K562 (cell line): ENCODE data around the gene CBX8. TPM values are rescaled to one million over a fixed set of nuclear protein-coding genes. Genes with fewer than 3 reads are reported as not detected.

ENCODE experiments used
- ATAC-seq: fragments of 200-7000 bp; cut with Tn5 transposase; 3 replicates; pipeline ENCODE4 v1.9.1; 2020; ENCODE audit warnings: moderate library complexity
- BruUV-seq: library from RNA; stranded (reverse); fragments of 400-500 nt; replicated peaks from 2 replicates; lab custom pipeline; 2021; lab: Mats Ljungman, UMichigan
- CTCF ChIA-PET: fragments of 300-600 bp; formaldehyde crosslinking; extraction: SDS; loops from one replicate; lab custom pipeline; 2021; ENCODE audit warnings: low intra/inter-chr PET ratio; lab: Yijun Ruan, JAX
- POLR2A ChIA-PET: fragments of 300-600, 350-650 bp; sonication (Branson Sonifier 250); formaldehyde crosslinking; extraction: SDS; loops from one replicate; lab custom pipeline; 2021; ENCODE audit warnings: antibody characterized with exemption, inconsistent platforms; lab: Yijun Ruan, JAX
- DNase-seq, 4 experiments: peaks; one replicate each; pipeline versions ENCODE4 v3.0.0 to v3.0.0-alpha.2; 2011 to 2018; ENCODE audit warnings: low spot score in 3 of 4, mixed read lengths in 3 of 4; ENCODE audit errors: extremely low read depth in 1 of 4
- FAIRE-seq: peaks from 2 replicates; lab custom pipeline; 2011; peaks lifted over from hg19 to GRCh38; lab: Jason Lieb, UNC
- H2AFZ ChIP-seq: 2 replicates; pipeline ENCODE4 v1.6.0; 2011; ENCODE audit warnings: low read depth, low read length, control low read depth, inconsistent platforms
- H3K27ac ChIP-seq: fragments of 200-600 bp; 3 replicates; pipeline ENCODE4 v1.8.0; 2011; ENCODE audit warnings: low read depth, mild to moderate bottlenecking, control low read depth, inconsistent platforms, low read length, moderate library complexity, mixed read lengths; ENCODE audit errors: extremely low read depth
- H3K27me3 ChIP-seq, 2 experiments: fragments of 300-600 bp in 1 of 2; 2 replicates in 1 of 2; 3 replicates in 1 of 2; pipeline versions ENCODE4 v1.6.0 to v1.8.0; 2011; ENCODE audit warnings: inconsistent platforms in 2 of 2, low read length in 2 of 2, mild to moderate bottlenecking in 1 of 2, mixed read lengths in 1 of 2, moderate library complexity in 1 of 2; ENCODE audit not compliant: control insufficient read depth in 2 of 2, insufficient read depth in 2 of 2
- H3K36me3 ChIP-seq: fragments of 300-600 bp; 3 replicates; pipeline ENCODE4 v1.8.0; 2011; ENCODE audit warnings: mild to moderate bottlenecking, low read length, inconsistent platforms; ENCODE audit not compliant: control insufficient read depth, insufficient read depth
- H3K4me1 ChIP-seq, 2 experiments: fragments of 200-600 bp in 1 of 2; replicated peaks in 1 of 2; 2 replicates in 1 of 2; 3 replicates in 1 of 2; pipeline versions ENCODE4 v1.5.1 to v1.8.0; 2011; ENCODE audit warnings: inconsistent platforms in 2 of 2, low read length in 2 of 2, mild to moderate bottlenecking in 1 of 2, mixed read lengths in 1 of 2, moderate library complexity in 1 of 2; ENCODE audit not compliant: control insufficient read depth in 2 of 2, insufficient read depth in 2 of 2
- H3K4me2 ChIP-seq: 2 replicates; pipeline ENCODE4 v1.6.1; 2011; ENCODE audit warnings: low read length, control low read depth, inconsistent platforms, mixed read lengths; ENCODE audit not compliant: insufficient read depth
- H3K4me3 ChIP-seq: fragments of 200-600 bp; sonication (generic), shearing (Covaris generic); 2 replicates; pipeline ENCODE4 v1.5.1; 2016; ENCODE audit warnings: control low read depth, inconsistent platforms
- H3K79me2 ChIP-seq: fragments of 200-600 bp; 3 replicates; pipeline ENCODE4 v1.8.0; 2011; ENCODE audit warnings: low read length, inconsistent platforms; ENCODE audit not compliant: control insufficient read depth, insufficient read depth
- H3K9ac ChIP-seq, 2 experiments: 2 replicates each; pipeline versions ENCODE4 v1.6.0 to v1.6.1; 2011; ENCODE audit warnings: low read depth in 2 of 2, low read length in 2 of 2, control low read depth in 1 of 2, inconsistent platforms in 1 of 2, mild to moderate bottlenecking in 1 of 2, mixed read lengths in 1 of 2; ENCODE audit not compliant: insufficient read depth in 1 of 2
- H3K9me1 ChIP-seq: one replicate; pipeline ENCODE4 v1.6.0; 2011; ENCODE audit warnings: inconsistent platforms, mild to moderate bottlenecking, low read length, moderate library complexity; ENCODE audit not compliant: control insufficient read depth, insufficient read depth
- H3K9me3 ChIP-seq: replicated peaks from 2 replicates; pipeline ENCODE4 v1.5.1; 2011; ENCODE audit warnings: low read depth, low read length, inconsistent platforms; ENCODE audit not compliant: control insufficient read depth, insufficient read depth
- H4K20me1 ChIP-seq: replicated peaks from 2 replicates; pipeline ENCODE4 v1.6.1; 2011; ENCODE audit warnings: low read length, inconsistent platforms, mixed read lengths; ENCODE audit not compliant: control insufficient read depth, insufficient read depth
- ARID1B ChIP-seq: fragments of 450-650 bp; IDR thresholded peaks from 2 replicates; pipeline ENCODE4 v1.6.1; 2016; ENCODE audit warnings: antibody characterized with exemption, mild to moderate bottlenecking, inconsistent platforms
- CCAR2 ChIP-seq: fragments of 200-400 bp; formaldehyde crosslinking; IDR thresholded peaks from 2 replicates; pipeline ENCODE4 v1.6.1; 2017; ENCODE audit warnings: mild to moderate bottlenecking, low read depth, low read length
- CHD1 ChIP-seq: fragments of 200-600 bp; sonication (generic); IDR thresholded peaks from one replicate; pipeline ENCODE4 v1.6.1; 2012; ENCODE audit warnings: mild to moderate bottlenecking, moderate library complexity, low read length, inconsistent platforms
- CREM ChIP-seq: IDR thresholded peaks from 2 replicates; pipeline ENCODE4 v1.6.1; 2014; ENCODE audit warnings: antibody characterized with exemption, low read depth
- GABPB1 ChIP-seq: sonication (generic); formaldehyde crosslinking; IDR thresholded peaks from 2 replicates; pipeline ENCODE4 v1.8.0; 2022; ENCODE audit warnings: mild to moderate bottlenecking, missing genetic modification reagents
- HDGF ChIP-seq: fragments of 450-650 bp; IDR thresholded peaks from 2 replicates; pipeline ENCODE4 v1.6.1; 2016
- NELFE ChIP-seq: IDR thresholded peaks from 2 replicates; pipeline ENCODE4 v1.6.1; 2011; ENCODE audit warnings: mild to moderate bottlenecking; ENCODE audit not compliant: insufficient read depth, insufficient read length
- NEUROD1 ChIP-seq: fragments of 150-350 bp; IDR thresholded peaks from 2 replicates; pipeline ENCODE4 v1.6.1; 2014; ENCODE audit warnings: borderline replicate concordance, low read length, low read depth; ENCODE audit not compliant: partially characterized antibody
- PTTG1 ChIP-seq: fragments of 450-650 bp; IDR thresholded peaks from 2 replicates; pipeline ENCODE4 v1.6.1; 2016; ENCODE audit warnings: low read depth, mild to moderate bottlenecking, missing genetic modification characterization, missing compliant biosample characterization
- RBFOX2 ChIP-seq: fragments of 200-400 bp; formaldehyde crosslinking; IDR thresholded peaks from 2 replicates; pipeline ENCODE4 v1.6.1; 2017; ENCODE audit warnings: low read depth, mild to moderate bottlenecking, low read length, moderate library complexity
- ZNF133 ChIP-seq: fragments of 250-450 bp; sonication (Bioruptor Pico); IDR thresholded peaks from 2 replicates; pipeline ENCODE4 v1.4.0; 2020; ENCODE audit warnings: mild to moderate bottlenecking
- ZSCAN29 ChIP-seq: fragments of 450-650 bp; IDR thresholded peaks from 2 replicates; pipeline ENCODE4 v1.6.1; 2017
- WGBS: fragments of 100-300 bp; shearing (Covaris generic); methylation state at CpG from one replicate; pipeline ENCODE4 v1.1.6; 2016; ENCODE audit warnings: low coverage, mixed read lengths; ENCODE audit not compliant: insufficient coverage; ENCODE audit errors: missing lambda C conversion rate; 5-methylcytosine and 5-hydroxymethylcytosine counted together
- in situ Hi-C: fragments of 300-500 bp; cut with MboI; formaldehyde crosslinking; loops from 4 replicates; pipeline ENCODE4 v1.15.0; 2018; ENCODE audit warnings: inconsistent platforms, mixed read lengths
- intact Hi-C: fragments of 100-400 bp; cut with micrococcal nuclease; formaldehyde crosslinking; loops from 2 replicates; pipeline ENCODE4 v1.14.2; 2022
- polyA plus RNA-seq, 8 experiments: library from polyadenylated mRNA; depleted of rRNA in 4 of 8; stranded (reverse) in 5 of 8; unstranded in 3 of 8; fragments of >200 nt; fragmentation: Nextera tagmentation in 2 of 8; fragmentation: Illumina TruSeq in 1 of 8; extraction: Ambion mirVana in 2 of 8; extraction: Trizol in 1 of 8; gene quantifications; 2 replicates each; pipeline versions ENCODE4 v1.2.1 to v1.2.3, GENCODE V29; 2011 to 2014; ENCODE audit warnings: inconsistent platforms in 1 of 8, missing spikeins in 1 of 8
- total RNA-seq, 7 experiments: library from RNA; depleted of rRNA in 6 of 7; stranded (reverse); fragments of >200 nt in 6 of 7; fragmentation: Illumina TruSeq in 2 of 7; extraction: Trizol in 2 of 7; gene quantifications; 2 replicates each; pipeline versions ENCODE4 v1.2.1 to v1.2.3, GENCODE V29; 2011 to 2021; ENCODE audit warnings: low replicate concordance in 1 of 7
- TF ChIP-seq, protein P1 (sequence below): sonication (generic); formaldehyde crosslinking; IDR thresholded peaks from 2 replicates; pipeline ENCODE4 v1.8.0; 2022; ENCODE audit warnings: missing genetic modification reagents, mild to moderate bottlenecking, moderate library complexity, borderline replicate concordance
- TF ChIP-seq, protein P2 (sequence below): fragments of 450-650 bp; IDR thresholded peaks from 2 replicates; pipeline ENCODE4 v1.6.1; 2016; ENCODE audit warnings: low read depth

CBX8 gene
- total and polyA plus RNA-seq, 9 of the 15 experiments (the other 6 are each of a cell fraction or from before 2014, with no cell fraction given): 0.08 to 11.9 (median 2.6) TPM

DNA sequence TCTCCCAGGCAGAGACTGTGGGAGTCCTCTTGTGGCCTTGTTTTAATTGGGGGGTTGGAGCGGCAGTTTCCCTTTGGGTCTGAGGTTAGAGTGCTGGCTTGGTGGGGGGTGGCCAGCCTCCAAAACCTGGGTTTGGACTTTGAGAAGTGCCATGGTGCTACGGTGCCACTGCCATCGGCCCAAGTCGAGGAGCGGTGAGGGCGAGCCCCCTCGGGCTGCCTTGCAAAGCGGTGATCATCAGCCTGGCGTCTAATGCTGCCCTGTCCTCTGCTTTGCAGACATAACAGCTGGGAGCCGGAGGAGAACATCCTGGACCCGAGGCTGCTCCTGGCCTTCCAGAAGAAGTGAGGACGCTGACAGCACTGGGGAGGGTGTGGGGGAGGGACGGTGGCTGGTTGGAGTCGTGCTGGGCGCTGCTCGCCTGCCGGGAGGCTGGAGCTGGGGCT, 17.8 kb downstream of the CBX8 start:
- peak overlapping the region; percentile 67 for H3K4me2 ChIP-seq
- POLR2A ChIA-PET: interaction anchor here (0.6 to 1.9 kb wide), 7 partner anchors 8 to 67 kb away, joined by 3 to 9 read pairs (median 5); partner anchors contain the start of gene CBX8
- peaks cover 19% of the 10 kb centered on the region for H3K79me2 ChIP-seq
- peaks cover 45% of the 10 kb centered on the region for H3K36me3 ChIP-seq
- no peaks in the 10 kb centered on the region for H4K20me1 ChIP-seq
- H3K4me3 ChIP-seq: peak overlapping the region; percentile 77
- DNase-seq: peak; percentile 32 to 70 (median 44)
- peak overlapping the region; percentile 53 for H2AFZ ChIP-seq
- no peaks in the 10 kb centered on the region for H3K9me3 ChIP-seq
- ATAC-seq: peak; percentile 61
- peak; percentile 51 for FAIRE-seq
- no peaks in the 10 kb centered on the region for H3K9me1 ChIP-seq
- intact Hi-C loops (loop anchor here (5.0 kb wide), 1 partner anchor 37 kb away; no protein-coding TSS in a partner anchor), in situ Hi-C loops (no loop called here)
- peak overlapping the region; percentile 51 to 93 for H3K9ac ChIP-seq
- peaks cover 23 to 43% of the 10 kb centered on the region in 2 experiments for H3K4me1 ChIP-seq
- CTCF ChIA-PET: interaction anchor here (0.6 kb wide), 1 partner anchor 32 kb away, joined by 3 read pairs; no protein-coding TSS in a partner anchor
- 22% methylated on average over 12 of the region's 17 CpGs for WGBS
- BruUV-seq: no TSS peak
- H3K27me3 ChIP-seq: no peaks in the 10 kb centered on the region
- H3K27ac ChIP-seq: no peak overlapping the region; the same call in 2 of the 3 replicates
- TF ChIP-seq ARID1B (no peak), HDGF (no peak), CCAR2 (no peak), RBFOX2 (0 out of 2 replicates have a peak, but pooled peaks have one; percentile 15), NELFE (no peak), GABPB1 (CRISPR knock-in tag) (peak; percentile 44; the same call in 1 of the 2 replicates), CHD1 (peak; percentile 32), ZSCAN29 (0 out of 2 replicates have a peak, but pooled peaks have one; percentile 15), PTTG1 (tag) (no peak), NEUROD1 (peak; percentile 5), CREM (peak; percentile 15; the same call in 1 of the 2 replicates), ZNF133 (no peak)
- TF ChIP-seq, protein P1, sequence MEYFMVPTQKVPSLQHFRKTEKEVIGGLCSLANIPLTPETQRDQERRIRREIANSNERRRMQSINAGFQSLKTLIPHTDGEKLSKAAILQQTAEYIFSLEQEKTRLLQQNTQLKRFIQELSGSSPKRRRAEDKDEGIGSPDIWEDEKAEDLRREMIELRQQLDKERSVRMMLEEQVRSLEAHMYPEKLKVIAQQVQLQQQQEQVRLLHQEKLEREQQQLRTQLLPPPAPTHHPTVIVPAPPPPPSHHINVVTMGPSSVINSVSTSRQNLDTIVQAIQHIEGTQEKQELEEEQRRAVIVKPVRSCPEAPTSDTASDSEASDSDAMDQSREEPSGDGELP (CRISPR knock-in tag): peak; percentile 54; the same call in 1 of the 2 replicates
- TF ChIP-seq, protein P2, sequence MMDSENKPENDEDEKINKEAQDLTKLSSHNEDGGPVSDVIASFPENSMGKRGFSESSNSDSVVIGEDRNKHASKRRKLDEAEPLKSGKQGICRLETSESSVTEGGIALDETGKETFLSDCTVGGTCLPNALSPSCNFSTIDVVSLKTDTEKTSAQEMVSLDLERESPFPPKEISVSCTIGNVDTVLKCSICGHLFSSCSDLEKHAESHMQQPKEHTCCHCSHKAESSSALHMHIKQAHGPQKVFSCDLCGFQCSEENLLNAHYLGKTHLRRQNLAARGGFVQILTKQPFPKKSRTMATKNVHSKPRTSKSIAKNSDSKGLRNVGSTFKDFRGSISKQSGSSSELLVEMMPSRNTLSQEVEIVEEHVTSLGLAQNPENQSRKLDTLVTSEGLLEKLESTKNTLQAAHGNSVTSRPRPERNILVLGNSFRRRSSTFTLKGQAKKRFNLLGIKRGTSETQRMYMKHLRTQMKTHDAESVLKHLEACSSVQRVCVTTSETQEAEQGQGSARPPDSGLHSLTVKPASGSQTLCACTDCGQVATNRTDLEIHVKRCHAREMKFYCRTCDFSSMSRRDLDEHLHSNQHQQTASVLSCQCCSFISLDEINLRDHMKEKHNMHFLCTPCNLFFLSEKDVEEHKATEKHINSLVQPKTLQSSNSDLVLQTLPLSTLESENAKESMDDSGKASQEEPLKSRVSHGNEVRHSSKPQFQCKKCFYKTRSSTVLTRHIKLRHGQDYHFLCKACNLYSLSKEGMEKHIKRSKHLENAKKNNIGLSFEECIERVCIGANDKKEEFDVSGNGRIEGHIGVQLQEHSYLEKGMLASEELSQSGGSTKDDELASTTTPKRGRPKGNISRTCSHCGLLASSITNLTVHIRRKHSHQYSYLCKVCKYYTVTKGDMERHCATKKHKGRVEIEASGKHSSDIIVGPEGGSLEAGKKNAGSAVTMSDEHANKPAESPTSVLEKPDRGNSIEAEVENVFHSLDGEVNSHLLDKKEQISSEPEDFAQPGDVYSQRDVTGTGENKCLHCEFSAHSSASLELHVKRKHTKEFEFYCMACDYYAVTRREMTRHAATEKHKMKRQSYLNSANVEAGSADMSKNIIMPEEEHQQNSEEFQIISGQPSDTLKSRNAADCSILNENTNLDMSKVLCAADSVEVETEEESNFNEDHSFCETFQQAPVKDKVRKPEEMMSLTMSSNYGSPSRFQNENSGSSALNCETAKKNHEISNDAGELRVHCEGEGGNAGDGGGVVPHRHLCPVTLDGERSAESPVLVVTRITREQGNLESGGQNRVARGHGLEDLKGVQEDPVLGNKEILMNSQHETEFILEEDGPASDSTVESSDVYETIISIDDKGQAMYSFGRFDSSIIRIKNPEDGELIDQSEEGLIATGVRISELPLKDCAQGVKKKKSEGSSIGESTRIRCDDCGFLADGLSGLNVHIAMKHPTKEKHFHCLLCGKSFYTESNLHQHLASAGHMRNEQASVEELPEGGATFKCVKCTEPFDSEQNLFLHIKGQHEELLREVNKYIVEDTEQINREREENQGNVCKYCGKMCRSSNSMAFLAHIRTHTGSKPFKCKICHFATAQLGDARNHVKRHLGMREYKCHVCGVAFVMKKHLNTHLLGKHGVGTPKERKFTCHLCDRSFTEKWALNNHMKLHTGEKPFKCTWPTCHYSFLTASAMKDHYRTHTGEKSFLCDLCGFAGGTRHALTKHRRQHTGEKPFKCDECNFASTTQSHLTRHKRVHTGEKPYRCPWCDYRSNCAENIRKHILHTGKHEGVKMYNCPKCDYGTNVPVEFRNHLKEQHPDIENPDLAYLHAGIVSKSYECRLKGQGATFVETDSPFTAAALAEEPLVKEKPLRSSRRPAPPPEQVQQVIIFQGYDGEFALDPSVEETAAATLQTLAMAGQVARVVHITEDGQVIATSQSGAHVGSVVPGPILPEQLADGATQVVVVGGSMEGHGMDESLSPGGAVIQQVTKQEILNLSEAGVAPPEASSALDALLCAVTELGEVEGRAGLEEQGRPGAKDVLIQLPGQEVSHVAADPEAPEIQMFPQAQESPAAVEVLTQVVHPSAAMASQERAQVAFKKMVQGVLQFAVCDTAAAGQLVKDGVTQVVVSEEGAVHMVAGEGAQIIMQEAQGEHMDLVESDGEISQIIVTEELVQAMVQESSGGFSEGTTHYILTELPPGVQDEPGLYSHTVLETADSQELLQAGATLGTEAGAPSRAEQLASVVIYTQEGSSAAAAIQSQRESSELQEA: peak; percentile 74
